SK-N-SH (cell line): ENCODE data around the gene LOXHD1. TPM values are rescaled to one million over a fixed set of nuclear protein-coding genes. Genes with fewer than 3 reads are reported as not detected.

ENCODE experiments used
- CTCF ChIA-PET: fragments of 300-600, 350-600 bp; formaldehyde crosslinking; extraction: SDS; loops from one replicate; lab custom pipeline; 2021; lab: Yijun Ruan, JAX
- POLR2A ChIA-PET: fragments of 350-600 bp; sonication (Branson Sonifier 250); formaldehyde crosslinking; extraction: SDS; loops from one replicate; lab custom pipeline; 2020; ENCODE audit warnings: antibody characterized with exemption, inconsistent platforms; lab: Yijun Ruan, JAX
- DNase-seq: peaks from one replicate; pipeline ENCODE4 v3.0.0; 2012
- H2AFZ ChIP-seq: fragments of 200-600 bp; sonication (generic); 2 replicates; pipeline ENCODE4 v1.8.1; 2016; ENCODE audit warnings: antibody characterized with exemption, mild to moderate bottlenecking, low read depth
- H3F3A ChIP-seq: fragments of 200-600 bp; sonication (generic); replicated peaks from 2 replicates; pipeline ENCODE3; 2016; ENCODE audit warnings: antibody characterized with exemption, mild to moderate bottlenecking; ENCODE audit not compliant: insufficient read depth
- H3K27ac ChIP-seq, 2 experiments: fragments of 200-500 bp in 1 of 2; fragments of 200-600 bp in 1 of 2; sonication (Bioruptor generic) in 1 of 2; sonication (generic), shearing (Covaris generic) in 1 of 2; 2 replicates each; pipeline versions ENCODE4 v1.5.1 to v1.6.1; 2014 to 2016; ENCODE audit warnings: low read depth in 2 of 2, inconsistent platforms in 1 of 2, low read length in 1 of 2, mild to moderate bottlenecking in 1 of 2, mixed read lengths in 1 of 2
- H3K27me3 ChIP-seq: fragments of 200-600 bp; sonication (generic), shearing (Covaris generic); 2 replicates; pipeline ENCODE4 v1.6.1; 2016; ENCODE audit warnings: mixed run types; ENCODE audit not compliant: insufficient read depth
- H3K36me3 ChIP-seq, 2 experiments: fragments of 200-500 bp in 1 of 2; fragments of 200-600 bp in 1 of 2; sonication (Bioruptor generic) in 1 of 2; sonication (generic) in 1 of 2; replicated peaks in 1 of 2; 2 replicates each; pipeline versions ENCODE3 to v1.5.1; 2014 to 2016; ENCODE audit warnings: low read length in 1 of 2, mild to moderate bottlenecking in 1 of 2; ENCODE audit not compliant: insufficient read depth in 2 of 2, control insufficient read depth in 1 of 2
- H3K4me1 ChIP-seq, 2 experiments: fragments of 200-500 bp in 1 of 2; fragments of 200-600 bp in 1 of 2; sonication (Bioruptor generic) in 1 of 2; sonication (generic), shearing (Covaris generic) in 1 of 2; 2 replicates each; pipeline versions ENCODE4 v1.5.1 to v1.6.1; 2014 to 2016; ENCODE audit warnings: low read depth in 1 of 2, low read length in 1 of 2, mixed run types in 1 of 2; ENCODE audit not compliant: insufficient read depth in 2 of 2, control insufficient read depth in 1 of 2
- H3K4me2 ChIP-seq: fragments of 200-600 bp; sonication (generic), shearing (Covaris generic); 2 replicates; pipeline ENCODE4 v1.6.1; 2017; ENCODE audit warnings: mixed run types
- H3K4me3 ChIP-seq, 2 experiments: fragments of 200-500 bp in 1 of 2; fragments of 200-600 bp in 1 of 2; sonication (Bioruptor generic) in 1 of 2; sonication (generic), shearing (Covaris generic) in 1 of 2; 2 replicates each; pipeline versions ENCODE4 v1.5.1 to v1.8.1; 2014 to 2016; ENCODE audit warnings: low read depth in 2 of 2, inconsistent platforms in 1 of 2, low read length in 1 of 2, mild to moderate bottlenecking in 1 of 2, mixed read lengths in 1 of 2, moderate library complexity in 1 of 2
- H3K79me2 ChIP-seq: fragments of 200-600 bp; sonication (generic); 2 replicates; pipeline ENCODE4 v1.8.1; 2017; ENCODE audit warnings: mild to moderate bottlenecking; ENCODE audit not compliant: insufficient read depth
- H3K9ac ChIP-seq: fragments of 200-600 bp; sonication (generic); 2 replicates; pipeline ENCODE4 v1.6.1; 2017; ENCODE audit warnings: mixed run types
- H3K9me2 ChIP-seq: fragments of 200-600 bp; sonication (generic); 2 replicates; pipeline ENCODE4 v1.6.1; 2017; ENCODE audit warnings: mixed run types
- H3K9me3 ChIP-seq: fragments of 200-600 bp; sonication (generic); 2 replicates; pipeline ENCODE4 v1.6.1; 2017; ENCODE audit warnings: mixed run types, mild to moderate bottlenecking, moderate library complexity
- H4K20me1 ChIP-seq: fragments of 200-600 bp; sonication (generic); 2 replicates; pipeline ENCODE4 v1.6.1; 2017; ENCODE audit warnings: mild to moderate bottlenecking, mixed run types; ENCODE audit not compliant: insufficient read depth
- CHD2 ChIP-seq: fragments of 150-350 bp; IDR thresholded peaks from 2 replicates; pipeline ENCODE4 v1.6.1; 2018; ENCODE audit warnings: low read length; ENCODE audit not compliant: partially characterized antibody
- CTCF ChIP-seq: fragments of 200-600 bp; sonication (generic); IDR thresholded peaks from 2 replicates; pipeline ENCODE4 v1.6.1; 2017; ENCODE audit warnings: antibody characterized with exemption, mild to moderate bottlenecking, moderate library complexity
- FOSL2 ChIP-seq: IDR thresholded peaks from 2 replicates; pipeline ENCODE4 v1.4.0; 2012; ENCODE audit warnings: low read depth, mild to moderate bottlenecking, moderate library complexity, borderline replicate concordance
- GABPA ChIP-seq: IDR thresholded peaks from 2 replicates; pipeline ENCODE4 v1.4.0; 2012; ENCODE audit warnings: low read depth, mild to moderate bottlenecking
- IRF3 ChIP-seq: fragments of 150-350 bp; IDR thresholded peaks from 2 replicates; pipeline ENCODE4 v1.6.1; 2016; ENCODE audit warnings: mild to moderate bottlenecking, low read depth, low read length
- MEF2A ChIP-seq: IDR thresholded peaks from 2 replicates; pipeline ENCODE4 v1.4.0; 2012; ENCODE audit warnings: low read depth, borderline replicate concordance
- NRF1 ChIP-seq: IDR thresholded peaks from 2 replicates; pipeline ENCODE4 v1.6.1; 2012; ENCODE audit warnings: low read depth, mild to moderate bottlenecking, low read length
- RAD21 ChIP-seq: IDR thresholded peaks from 2 replicates; pipeline ENCODE4 v1.6.1; 2012; ENCODE audit warnings: mild to moderate bottlenecking, low read length
- RCOR1 ChIP-seq: fragments of 150-350 bp; IDR thresholded peaks from 2 replicates; pipeline ENCODE4 v1.6.1; 2017; ENCODE audit warnings: antibody characterized with exemption, low read length
- TAF1 ChIP-seq: IDR thresholded peaks from 2 replicates; pipeline ENCODE4 v1.6.1; 2012; ENCODE audit warnings: low read depth, mild to moderate bottlenecking, low read length, moderate library complexity, borderline replicate concordance
- YY1 ChIP-seq: IDR thresholded peaks from 2 replicates; pipeline ENCODE4 v1.4.0; 2012; ENCODE audit warnings: low read depth, mild to moderate bottlenecking
- ZBTB33 ChIP-seq: IDR thresholded peaks from 2 replicates; pipeline ENCODE4 v1.4.0; 2012; ENCODE audit warnings: low read depth, borderline replicate concordance
- WGBS: methylation state at CpG from one replicate; pipeline ENCODE4 v1.1.6; 2017; ENCODE audit warnings: low lambda C conversion rate; 5-methylcytosine and 5-hydroxymethylcytosine counted together
- polyA plus RNA-seq, 3 experiments: library from polyadenylated mRNA; depleted of rRNA; stranded (reverse); fragments of >200 nt; gene quantifications; 2 replicates each; pipeline ENCODE4 v1.2.3, GENCODE V29; 2012

LOXHD1 gene
- polyA plus RNA-seq, 1 of the 3 experiments (the other 2 are of a cell fraction) = not detected

- POLR2A ChIA-PET = interaction anchor here (0.7 kb wide), 1 partner anchor 118 kb away, joined by 4 read pairs; no protein-coding TSS in a partner anchor
- TF ChIP-seq MEF2A (no peak), YY1 (no peak), RCOR1 (no peak), NRF1 (no peak), RAD21 (no peak), IRF3 (no peak)
- H3K4me3 ChIP-seq = no peak overlapping the region
- CTCF ChIA-PET = interaction anchor here (0.9 to 1.7 kb wide), 5 partner anchors 8 to 196 kb away, joined by 3 to 6 read pairs (median 4); no protein-coding TSS in a partner anchor
- no peaks in the 10 kb centered on the region for H3K79me2 ChIP-seq
- no peaks in the 10 kb centered on the region for H3F3A ChIP-seq
- H3K9me2 ChIP-seq = no peaks in the 10 kb centered on the region
- H3K4me2 ChIP-seq = no peak overlapping the region
- no peak for DNase-seq
- WGBS = 64% methylated on average over 14 of the region's 21 CpGs
- no peaks in the 10 kb centered on the region for H3K36me3 ChIP-seq
- no peak overlapping the region for H2AFZ ChIP-seq
- H3K27ac ChIP-seq = no peak overlapping the region
- H3K4me1 ChIP-seq = peaks cover 9 to 21% of the 10 kb centered on the region in 2 experiments; a peak in 2 of 4 replicates
- H4K20me1 ChIP-seq = no peaks in the 10 kb centered on the region
- no peaks in the 10 kb centered on the region for H3K9me3 ChIP-seq
- H3K27me3 ChIP-seq = no peaks in the 10 kb centered on the region
- H3K9ac ChIP-seq = no peak overlapping the region
These were observed 179.5 kb downstream of the LOXHD1 start for GRCh38 chr18:46477425-46478011.

GRCh38 chr18:46475390-46475752, 181.6 kb downstream of the LOXHD1 start:
- Histone ChIP-seq H3K27ac (no peak overlapping the region), H3K4me2 (no peak overlapping the region), H3K79me2 (no peaks in the 10 kb centered on the region), H3F3A (no peaks in the 10 kb centered on the region), H3K36me3 (no peaks in the 10 kb centered on the region), H3K4me3 (no peak overlapping the region), H3K9me2 (no peaks in the 10 kb centered on the region), H3K9ac (no peak overlapping the region), H4K20me1 (no peaks in the 10 kb centered on the region), H3K9me3 (no peaks in the 10 kb centered on the region), H2AFZ (no peak overlapping the region), H3K27me3 (no peaks in the 10 kb centered on the region), H3K4me1 (peaks cover 3 to 17% of the 10 kb centered on the region in 2 experiments; a peak in 2 of 4 replicates)
- POLR2A ChIA-PET = interaction anchor here (0.9 kb wide), 1 partner anchor 139 kb away, joined by 3 read pairs; no protein-coding TSS in a partner anchor
- CTCF ChIA-PET = interaction anchor here (0.6 to 3.8 kb wide), 4 partner anchors 10 to 194 kb away, joined by 3 to 19 read pairs (median 3); no protein-coding TSS in a partner anchor
- DNase-seq = no peak
- no peak for TF ChIP-seq IRF3
- no peak for TF ChIP-seq RCOR1
- TF ChIP-seq TAF1 = no peak
- no peak for TF ChIP-seq FOSL2
- no peak for TF ChIP-seq RAD21
- no peak for TF ChIP-seq ZBTB33
- TF ChIP-seq CTCF = no peak
- TF ChIP-seq GABPA = no peak
- no peak for TF ChIP-seq CHD2
- 61% methylated on average over 4 of the region's 4 CpGs for WGBS
